NCI-H128 (cell line): ENCODE results near the gene SELL.
"Not testable (repeated sequence)": the region's sequence is repeated elsewhere in the genome, so short reads cannot be mapped to it uniquely, and the experiment has no call there.

Experiments used
- DNase-seq: peaks from one replicate; lab custom pipeline; 2025; ENCODE audit not compliant: unreplicated experiment; lab: John Stamatoyannopoulos, UW

Gene SELL

DNA sequence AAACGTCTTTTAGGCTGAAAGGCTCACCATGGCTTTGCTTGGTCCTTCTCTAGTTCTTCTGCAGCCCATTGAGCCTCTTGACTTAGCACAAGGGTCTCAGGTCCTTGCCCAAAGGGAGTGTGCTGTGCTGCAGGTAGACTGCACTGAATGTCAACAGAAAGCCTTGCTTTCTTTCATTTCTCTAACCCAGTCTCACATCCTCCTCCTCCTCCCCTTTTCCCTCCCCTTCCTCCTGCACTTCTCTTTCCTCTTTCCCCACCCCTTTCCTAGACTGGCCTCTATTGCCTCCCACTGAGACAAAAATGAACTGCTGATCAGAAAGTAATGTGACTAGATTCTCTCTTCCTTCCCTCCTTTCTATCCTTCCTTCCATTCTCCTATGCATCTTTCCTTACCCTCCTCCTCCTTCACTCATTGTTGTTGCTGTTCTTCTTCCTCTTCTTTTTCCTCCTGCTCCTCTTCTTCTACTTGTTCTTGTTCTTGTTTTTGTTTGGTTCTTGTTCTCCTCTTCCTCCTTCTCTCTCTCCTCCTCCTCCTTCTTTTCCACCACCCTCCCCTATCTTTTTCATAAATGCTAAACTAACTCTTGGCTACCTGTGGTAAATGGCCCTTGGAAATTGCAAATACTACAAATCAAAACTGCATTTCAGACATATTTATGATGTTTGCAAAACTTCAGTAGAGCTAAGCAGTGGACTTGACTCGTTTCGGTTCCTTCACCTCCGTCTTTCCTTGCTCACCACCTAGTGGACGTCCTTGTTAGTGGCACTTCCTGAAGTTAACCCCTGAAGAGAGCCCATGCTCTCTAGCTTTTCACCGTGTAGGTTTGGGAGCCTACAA, at the start of gene SELL:
TSS of gene SELL (minus strand) at position 152 of the 840 bp plus-strand sequence. CDS start at position 30, 122 bp downstream.
- peak; percentile 5 for DNase-seq

GRCh38 chr1:169759038-169759437, 47.6 kb upstream of the SELL start:
- DNase-seq: no peak

- DNase-seq: no peak
These were observed 42.1 kb upstream of the SELL start for GRCh38 chr1:169753549-169753948.

GRCh38 chr1:169750041-169750440, 38.6 kb upstream of the SELL start:
- DNase-seq: no peak

- no peak for DNase-seq
These were observed 35.1 kb upstream of the SELL start for GRCh38 chr1:169746550-169746949.

DNA sequence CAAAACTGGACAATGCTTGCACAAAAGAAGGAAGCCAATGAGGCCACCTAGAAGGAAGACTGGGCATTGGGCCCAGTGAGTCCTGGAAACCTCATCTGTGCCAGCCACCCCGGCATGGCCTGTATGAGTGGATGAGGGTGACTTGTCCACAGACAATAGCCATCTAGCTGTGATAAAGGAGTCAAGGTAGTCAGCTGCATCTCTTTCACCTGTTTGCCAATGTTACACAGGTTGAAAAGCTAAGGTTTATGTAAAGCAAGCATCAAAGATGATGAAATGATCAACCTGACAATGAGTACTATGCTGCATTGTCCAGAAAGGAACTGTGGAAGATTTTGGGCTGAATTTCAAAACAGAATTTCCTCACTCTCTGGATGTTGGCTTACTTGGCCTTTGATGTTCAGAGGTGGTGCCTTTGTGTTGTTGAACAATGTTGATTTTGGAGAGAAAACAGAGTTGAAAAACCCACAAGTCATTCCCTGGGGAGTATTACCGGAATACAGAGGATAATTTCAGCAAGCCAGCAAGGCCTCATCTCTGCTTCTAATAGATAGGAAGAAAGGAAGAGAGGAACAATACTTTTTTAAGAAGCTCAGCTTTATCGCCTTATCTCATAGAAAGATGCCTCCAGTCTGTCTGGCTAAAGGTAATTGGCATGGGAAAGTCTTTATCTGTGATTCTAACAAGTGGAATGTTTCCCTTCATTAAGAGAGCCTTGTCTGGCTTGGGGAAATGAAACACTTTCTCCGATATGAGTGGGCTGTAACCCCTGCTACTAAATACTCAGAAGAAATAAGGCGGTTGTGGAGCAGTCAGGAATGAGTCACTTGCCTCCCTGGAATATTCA, 33.8 kb upstream of the SELL start:
- DNase-seq: no peak

DNA sequence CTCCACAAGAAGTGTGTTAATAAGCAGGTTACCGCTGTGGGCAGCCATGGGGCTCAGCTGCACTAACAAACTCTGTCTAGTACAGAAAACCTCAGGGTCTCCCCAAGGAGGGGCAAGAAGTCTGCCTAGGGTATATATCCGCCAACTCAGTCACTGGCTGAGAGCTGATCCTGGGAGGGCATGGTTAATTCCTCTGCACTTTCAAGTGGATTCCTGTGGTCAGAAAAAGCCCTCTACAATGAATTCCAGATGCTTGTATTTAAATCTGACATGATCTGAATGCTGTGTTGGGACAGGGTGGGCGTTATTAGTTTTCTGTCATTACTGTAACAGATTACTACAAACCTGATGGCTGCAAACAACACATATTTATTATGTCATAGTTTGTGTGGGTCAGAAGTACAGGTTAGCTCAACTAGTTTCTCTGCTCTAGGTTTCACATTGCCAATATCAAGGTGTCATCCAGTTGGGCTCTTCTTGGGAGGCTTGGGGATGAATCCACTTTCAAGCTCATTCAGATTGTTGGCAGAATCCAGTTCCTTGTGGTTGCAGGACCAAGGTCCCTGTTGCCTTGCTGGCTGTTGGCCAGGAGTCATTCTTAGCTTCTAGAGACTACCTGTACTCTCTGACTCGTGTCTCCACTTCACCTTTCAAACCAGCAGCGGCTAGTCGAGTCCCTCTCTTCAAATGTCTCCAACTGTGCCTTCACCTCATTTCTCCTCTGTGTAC, 30.4 kb upstream of the SELL start:
- no peak for DNase-seq

GRCh38 chr1:169739980-169740379, 28.6 kb upstream of the SELL start:
- DNase-seq: no peak

DNA sequence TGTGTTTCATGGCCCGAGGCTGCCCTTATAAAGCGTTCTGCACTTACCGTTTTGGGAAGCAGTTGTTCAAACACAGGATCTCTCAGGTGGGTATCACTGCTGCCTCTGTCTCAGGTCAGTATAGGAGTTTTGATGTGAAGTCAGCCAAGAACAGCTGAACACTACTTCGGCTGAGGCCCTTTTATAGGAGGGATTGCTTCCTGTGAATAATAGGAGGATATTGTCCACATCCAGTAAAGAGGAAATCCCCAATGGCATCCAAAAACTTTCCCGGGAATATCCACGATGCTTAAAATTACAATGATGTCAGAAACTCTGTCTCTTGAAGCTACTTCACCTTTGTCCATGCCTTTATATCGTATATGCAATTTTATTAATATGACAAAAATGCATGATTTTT, 22.5 kb upstream of the SELL start, which contains the start of gene SELE:
TSS of gene SELE (minus strand) at position 156 of the 400 bp plus-strand sequence. CDS start 467 bp downstream, outside the sequence.
- DNase-seq: no peak

DNA sequence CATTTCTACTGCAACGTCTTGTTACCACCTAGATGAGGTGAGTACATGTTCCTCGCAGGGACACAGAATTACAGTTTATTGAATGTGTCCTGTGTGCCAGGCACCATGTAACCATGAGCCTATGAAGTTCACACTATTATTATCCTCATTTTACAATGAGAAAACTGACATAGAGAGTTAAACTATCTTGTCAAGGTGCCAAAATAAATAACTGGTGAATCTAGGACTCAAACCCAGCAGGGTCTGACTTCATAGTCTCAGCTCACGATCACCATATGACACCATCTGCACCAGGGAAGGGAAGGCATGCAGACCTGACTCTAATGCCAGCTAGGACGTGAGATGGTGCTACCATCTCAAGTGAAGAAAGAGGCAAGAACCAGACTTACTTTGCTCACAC, 20.0 kb upstream of the SELL start:
- DNase-seq: no peak

DNA sequence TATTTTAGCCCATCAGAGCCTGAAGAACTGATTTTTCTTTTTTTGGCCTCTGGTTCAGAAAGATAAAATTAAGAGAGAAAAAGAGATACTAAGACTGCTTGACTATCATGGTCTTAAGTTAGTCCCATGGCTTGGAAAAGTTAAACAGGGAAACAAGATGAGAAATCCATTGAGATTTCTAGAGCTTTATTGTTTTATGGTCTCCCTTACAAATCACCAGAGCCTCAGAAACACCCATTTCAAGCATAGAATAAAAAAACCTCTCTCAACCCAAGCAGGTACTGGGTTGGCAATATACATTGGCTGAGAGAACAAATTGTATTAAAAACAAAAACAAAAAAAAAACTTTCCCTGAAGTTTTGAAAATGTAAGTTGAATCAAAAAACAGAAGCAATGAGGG, 18.6 kb upstream of the SELL start:
- no peak for DNase-seq

- no peak for DNase-seq
These were observed 15.9 kb upstream of the SELL start for GRCh38 chr1:169727307-169727706.

DNA sequence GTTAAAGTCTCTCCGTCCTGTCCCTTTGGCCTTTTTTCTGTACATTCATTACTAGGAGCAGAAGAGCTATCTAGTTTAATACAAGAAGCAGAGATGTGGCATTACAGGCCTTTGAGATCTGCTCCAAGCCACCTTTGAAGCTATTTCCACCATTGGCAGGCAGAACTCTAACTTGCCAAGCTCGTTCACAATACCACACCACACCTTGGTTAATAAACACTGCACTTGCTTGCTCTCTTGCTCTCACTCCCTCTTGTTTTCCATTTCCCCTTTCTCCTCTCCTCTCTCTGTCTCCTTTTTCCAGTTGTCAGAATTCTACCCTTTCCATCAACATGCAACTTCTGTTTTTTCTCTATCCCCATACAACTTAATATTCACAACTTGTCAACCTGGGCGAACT, 15.4 kb upstream of the SELL start:
- DNase-seq: no peak

DNA sequence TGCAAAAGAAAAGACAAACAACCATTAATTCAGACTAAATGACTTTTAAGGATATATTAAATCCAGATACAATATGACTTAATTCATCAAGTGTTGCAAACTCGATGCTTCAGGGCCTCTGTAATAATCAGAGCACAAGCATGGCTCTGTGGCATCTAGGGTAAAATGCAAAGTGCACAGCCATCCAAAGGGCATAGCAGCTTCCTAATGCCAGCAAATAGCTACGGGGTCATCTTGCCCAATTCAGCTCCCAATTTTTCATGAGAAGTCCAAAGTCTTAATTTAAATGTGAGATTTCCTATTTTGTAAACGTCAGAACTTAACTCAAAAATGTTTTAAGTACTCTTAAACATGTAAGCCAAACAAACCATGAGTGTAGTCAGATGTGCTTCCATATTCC, 14.5 kb upstream of the SELL start:
- DNase-seq: no peak

- no peak for DNase-seq
These were observed 12.7 kb upstream of the SELL start for GRCh38 chr1:169724168-169724567.

GRCh38 chr1:169723763-169724162, 12.3 kb upstream of the SELL start:
- no peak for DNase-seq

DNA sequence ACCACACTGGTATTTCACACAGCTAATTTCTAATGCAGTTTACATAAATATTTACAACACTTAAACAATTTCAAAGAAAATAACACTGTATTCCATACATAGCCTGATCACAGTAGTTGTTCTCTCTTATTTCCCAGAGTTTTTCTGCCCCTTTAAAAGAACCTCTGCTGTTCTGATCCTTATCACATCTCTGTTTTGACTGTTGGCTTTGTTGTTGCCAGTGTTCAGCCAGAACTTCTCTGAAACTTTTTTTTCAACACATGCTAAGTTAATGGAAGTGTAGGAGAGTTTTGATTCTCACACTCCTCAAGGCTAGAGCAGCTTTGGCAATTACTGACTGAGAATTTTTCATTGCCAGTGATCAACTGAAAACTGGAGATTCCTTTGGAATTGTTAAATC, 11.4 kb upstream of the SELL start:
- DNase-seq: no peak

GRCh38 chr1:169715100-169715499, 3.7 kb upstream of the SELL start:
- not testable (repeated sequence) for DNase-seq

GRCh38 chr1:169713090-169713489, 1.7 kb upstream of the SELL start:
- not testable (repeated sequence) for DNase-seq

- no peak for DNase-seq
These were observed 850 bp upstream of the SELL start for GRCh38 chr1:169712309-169712631.

DNA sequence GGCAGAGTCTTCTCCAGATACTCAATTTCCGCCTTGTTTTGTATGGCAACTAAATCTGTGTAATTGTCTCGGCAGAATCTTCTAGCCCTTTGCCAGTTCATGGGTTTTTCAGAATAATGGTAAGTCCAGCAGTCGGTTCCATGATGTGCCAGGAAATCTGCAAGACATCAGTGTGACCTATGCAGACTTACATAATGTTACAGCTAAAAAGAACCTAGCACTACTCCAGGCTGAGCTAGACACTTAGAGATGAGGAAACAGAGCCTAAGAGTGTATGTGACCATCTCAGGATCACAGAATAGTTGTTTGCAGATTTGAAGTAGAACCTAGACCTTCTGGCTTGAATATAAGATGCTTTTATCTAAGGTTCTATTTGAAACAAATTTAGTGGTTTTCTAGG, 2.8 kb downstream of the SELL start:
- no peak for DNase-seq
